Activated CD8-positive, alpha-beta T cell treated with anti-CD3 and anti-CD28 coated beads for 36 hours (primary cell): ENCODE measurements around the gene RS1. TPM values are rescaled to one million over a fixed set of nuclear protein-coding genes. Genes with fewer than 3 reads are reported as not detected.

Source experiments
- ATAC-seq: fragments of 200-7000 bp; cut with Tn5 transposase; one replicate; pipeline ENCODE4 v1.10.0; 2021; ENCODE audit warnings: mild to moderate bottlenecking, moderate library complexity
- CTCF ChIA-PET: fragments of 350-600 bp; sonication (Branson Sonifier 250); formaldehyde crosslinking; loops from one replicate; lab custom pipeline; 2021; ENCODE audit warnings: antibody characterized with exemption; lab: Charles Lee
- POLR2A ChIA-PET: fragments of 350-600 bp; sonication (Branson Sonifier 250); formaldehyde crosslinking; loops from one replicate; lab custom pipeline; 2021; ENCODE audit warnings: antibody characterized with exemption; lab: Charles Lee
- DNase-seq: peaks from one replicate; pipeline ENCODE4 v3.0.0-alpha.2; 2020
- H3K27ac Mint-ChIP-seq: one replicate; pipeline ENCODE4 v1.8.0; 2021; ENCODE audit warnings: mild to moderate bottlenecking, mixed read lengths
- H3K27me3 Mint-ChIP-seq: one replicate; pipeline ENCODE4 v1.8.0; 2021; ENCODE audit warnings: mixed read lengths
- H3K36me3 Mint-ChIP-seq: one replicate; pipeline ENCODE4 v1.8.0; 2021; ENCODE audit warnings: low read depth, mixed read lengths
- H3K4me1 Mint-ChIP-seq: one replicate; pipeline ENCODE4 v1.8.0; 2021; ENCODE audit warnings: low read depth, mixed read lengths
- H3K4me3 Mint-ChIP-seq: one replicate; pipeline ENCODE4 v1.8.0; 2021; ENCODE audit warnings: mild to moderate bottlenecking, moderate library complexity, mixed read lengths
- H3K9me3 Mint-ChIP-seq: one replicate; pipeline ENCODE4 v1.8.0; 2021; ENCODE audit warnings: mixed read lengths
- intact Hi-C: fragments of 100-400 bp; cut with micrococcal nuclease; formaldehyde crosslinking; loops from one replicate; pipeline ENCODE4 v1.10.0; 2022
- total RNA-seq, 2 experiments: library from RNA; stranded (reverse); gene quantifications; one replicate each; pipeline ENCODE4 v1.2.3, GENCODE V29; 2021
- TF ChIP-seq, protein P1 (sequence below): fragments of 200-600 bp; IDR thresholded peaks from one replicate; pipeline ENCODE4 v1.8.0; 2022; ENCODE audit warnings: antibody characterized with exemption, mild to moderate bottlenecking

RS1 gene
- total RNA-seq, 2 experiments from 2014 or later: not detected

DNA sequence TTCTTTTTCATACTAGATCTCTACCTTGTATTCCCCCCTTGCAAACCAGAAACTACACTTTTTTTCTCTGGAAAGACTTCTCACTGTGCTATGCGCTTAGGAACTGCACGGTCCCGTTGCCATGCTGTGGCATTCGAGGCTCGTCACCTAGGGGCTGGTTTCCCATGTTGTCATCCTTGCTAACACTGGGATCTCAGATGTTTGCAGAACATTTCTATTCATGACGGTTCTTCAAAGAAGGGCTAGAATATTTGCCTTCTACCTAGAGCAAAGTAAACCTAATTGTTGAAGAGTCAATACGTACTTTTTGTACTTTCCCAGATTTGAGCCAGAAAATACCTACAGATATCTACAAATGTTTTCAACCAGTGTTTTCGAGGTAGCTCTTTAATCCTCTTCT, 41.0 kb downstream of the RS1 start:
- Mint-ChIP-seq H3K4me3 (no peak overlapping the region), H3K27ac (no peak overlapping the region), H3K36me3 (peaks cover 3% of the 10 kb centered on the region), H3K9me3 (no peaks in the 10 kb centered on the region), H3K27me3 (no peaks in the 10 kb centered on the region), H3K4me1 (no peaks in the 10 kb centered on the region)
- TF ChIP-seq, protein P1, sequence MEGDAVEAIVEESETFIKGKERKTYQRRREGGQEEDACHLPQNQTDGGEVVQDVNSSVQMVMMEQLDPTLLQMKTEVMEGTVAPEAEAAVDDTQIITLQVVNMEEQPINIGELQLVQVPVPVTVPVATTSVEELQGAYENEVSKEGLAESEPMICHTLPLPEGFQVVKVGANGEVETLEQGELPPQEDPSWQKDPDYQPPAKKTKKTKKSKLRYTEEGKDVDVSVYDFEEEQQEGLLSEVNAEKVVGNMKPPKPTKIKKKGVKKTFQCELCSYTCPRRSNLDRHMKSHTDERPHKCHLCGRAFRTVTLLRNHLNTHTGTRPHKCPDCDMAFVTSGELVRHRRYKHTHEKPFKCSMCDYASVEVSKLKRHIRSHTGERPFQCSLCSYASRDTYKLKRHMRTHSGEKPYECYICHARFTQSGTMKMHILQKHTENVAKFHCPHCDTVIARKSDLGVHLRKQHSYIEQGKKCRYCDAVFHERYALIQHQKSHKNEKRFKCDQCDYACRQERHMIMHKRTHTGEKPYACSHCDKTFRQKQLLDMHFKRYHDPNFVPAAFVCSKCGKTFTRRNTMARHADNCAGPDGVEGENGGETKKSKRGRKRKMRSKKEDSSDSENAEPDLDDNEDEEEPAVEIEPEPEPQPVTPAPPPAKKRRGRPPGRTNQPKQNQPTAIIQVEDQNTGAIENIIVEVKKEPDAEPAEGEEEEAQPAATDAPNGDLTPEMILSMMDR: no peak
- ChIA-PET POLR2A (interaction anchor here (0.6 kb wide), 1 partner anchor 329 kb away, joined by 4 read pairs; no protein-coding TSS in a partner anchor), CTCF (no interaction called here)
- intact Hi-C loops: no loop called here
- DNase-seq (no peak), ATAC-seq (no peak)

DNA sequence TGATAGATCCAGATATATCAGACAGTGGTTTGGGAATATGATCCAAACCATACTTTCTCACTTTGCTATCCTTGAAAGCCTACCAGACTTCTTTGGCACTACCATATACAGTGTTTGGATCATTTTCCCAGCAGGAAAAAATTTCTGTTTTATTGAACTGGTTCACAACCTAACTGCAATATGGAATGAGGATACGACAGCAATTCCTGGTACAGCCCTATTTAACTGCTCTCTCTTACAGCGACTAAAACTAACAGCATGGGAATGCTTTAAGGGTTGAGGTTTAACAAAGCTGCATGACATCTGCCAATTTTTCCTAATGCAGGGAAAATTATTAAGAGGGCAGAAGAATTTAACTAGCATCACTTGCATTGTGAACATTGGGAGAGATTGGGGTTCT, 47.3 kb downstream of the RS1 start:
- CTCF ChIA-PET: no interaction called here
- no peak for DNase-seq
- H3K27ac Mint-ChIP-seq: no peak overlapping the region
- intact Hi-C loops: no loop called here
- H3K4me3 Mint-ChIP-seq: no peak overlapping the region
- ATAC-seq: no peak
- TF ChIP-seq, protein P1: no peak
- H3K27me3 Mint-ChIP-seq: no peaks in the 10 kb centered on the region
- no peaks in the 10 kb centered on the region for H3K36me3 Mint-ChIP-seq
- no peaks in the 10 kb centered on the region for H3K4me1 Mint-ChIP-seq
- no peaks in the 10 kb centered on the region for H3K9me3 Mint-ChIP-seq
- POLR2A ChIA-PET: no interaction called here

GRCh38 chrX:18620349-18620748, 51.6 kb downstream of the RS1 start:
- ChIA-PET POLR2A (no interaction called here), CTCF (no interaction called here)
- Mint-ChIP-seq H3K4me3 (no peak overlapping the region), H3K27me3 (no peaks in the 10 kb centered on the region), H3K4me1 (no peaks in the 10 kb centered on the region), H3K36me3 (no peaks in the 10 kb centered on the region), H3K9me3 (no peaks in the 10 kb centered on the region), H3K27ac (no peak overlapping the region)
- ATAC-seq (no peak), DNase-seq (no peak)
- intact Hi-C loops: no loop called here
- TF ChIP-seq, protein P1: no peak

- H3K9me3 Mint-ChIP-seq: no peaks in the 10 kb centered on the region
- no peaks in the 10 kb centered on the region for H3K36me3 Mint-ChIP-seq
- CTCF ChIA-PET: no interaction called here
- ATAC-seq: no peak
- no peak overlapping the region for H3K27ac Mint-ChIP-seq
- no peaks in the 10 kb centered on the region for H3K27me3 Mint-ChIP-seq
- TF ChIP-seq, protein P1: no peak
- no peak overlapping the region for H3K4me3 Mint-ChIP-seq
- no peaks in the 10 kb centered on the region for H3K4me1 Mint-ChIP-seq
- intact Hi-C loops: no loop called here
- no peak for DNase-seq
- POLR2A ChIA-PET: no interaction called here
Observed at GRCh38 chrX:18619288-18619687, 52.6 kb downstream of the RS1 start.

- no peak overlapping the region for H3K4me3 Mint-ChIP-seq
- H3K27me3 Mint-ChIP-seq: no peaks in the 10 kb centered on the region
- no peak overlapping the region for H3K27ac Mint-ChIP-seq
- no peaks in the 10 kb centered on the region for H3K9me3 Mint-ChIP-seq
- H3K36me3 Mint-ChIP-seq: no peaks in the 10 kb centered on the region
- no peaks in the 10 kb centered on the region for H3K4me1 Mint-ChIP-seq
- TF ChIP-seq, protein P1: no peak
- CTCF ChIA-PET: no interaction called here
- POLR2A ChIA-PET: no interaction called here
- DNase-seq (no peak), ATAC-seq (no peak)
- intact Hi-C loops: no loop called here
Observed at GRCh38 chrX:18617407-18617750, 54.5 kb downstream of the RS1 start.
